GM19452 (cell line): Measurements from ENCODE around the gene RBM17.
"Not testable (repeated sequence)": the region's sequence is repeated elsewhere in the genome, so short reads cannot be mapped to it uniquely, and the experiment has no call there.

Source experiments
- ATAC-seq: cut with Tn5 transposase; IDR thresholded peaks from one replicate; pipeline ENCODE4 v1.9.1; 2021; ENCODE audit not compliant: unreplicated experiment

The RBM17 gene, protein sequence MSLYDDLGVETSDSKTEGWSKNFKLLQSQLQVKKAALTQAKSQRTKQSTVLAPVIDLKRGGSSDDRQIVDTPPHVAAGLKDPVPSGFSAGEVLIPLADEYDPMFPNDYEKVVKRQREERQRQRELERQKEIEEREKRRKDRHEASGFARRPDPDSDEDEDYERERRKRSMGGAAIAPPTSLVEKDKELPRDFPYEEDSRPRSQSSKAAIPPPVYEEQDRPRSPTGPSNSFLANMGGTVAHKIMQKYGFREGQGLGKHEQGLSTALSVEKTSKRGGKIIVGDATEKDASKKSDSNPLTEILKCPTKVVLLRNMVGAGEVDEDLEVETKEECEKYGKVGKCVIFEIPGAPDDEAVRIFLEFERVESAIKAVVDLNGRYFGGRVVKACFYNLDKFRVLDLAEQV

DNA sequence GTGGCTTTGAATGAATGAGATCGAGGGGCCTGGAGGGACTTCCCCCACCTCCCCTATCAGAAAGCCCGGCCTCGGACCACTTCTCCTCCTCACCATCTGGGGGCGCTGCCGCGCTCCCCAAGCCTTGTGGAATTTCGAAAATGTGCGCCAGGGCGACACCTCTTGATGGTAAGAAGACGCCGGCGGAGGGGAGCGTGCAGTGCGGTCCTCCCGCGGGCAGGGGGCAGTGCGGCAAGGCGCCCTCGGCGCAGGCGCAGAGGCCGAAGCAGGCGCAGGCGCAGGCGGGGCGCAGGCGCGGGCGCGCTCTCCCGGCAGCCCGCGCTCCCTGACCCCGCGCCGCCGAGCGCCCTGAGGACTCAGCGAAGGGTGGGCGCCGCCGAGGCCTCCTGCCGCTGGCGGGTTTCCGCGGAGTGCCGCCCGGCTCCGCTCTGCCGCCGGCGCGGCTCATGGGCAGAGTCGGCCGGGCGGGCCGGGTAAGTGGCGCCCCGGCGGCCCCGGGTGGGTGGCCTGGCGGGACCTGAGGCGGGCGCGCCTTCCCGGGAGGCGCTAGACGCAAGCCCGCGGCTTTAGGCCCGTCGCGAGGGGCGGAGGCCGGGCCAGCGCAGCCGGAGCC is at the start of gene RBM17:
RBM17 (plus strand) TSS at position 314 of the 613 bp plus-strand sequence. CDS start 8,032 bp downstream, outside the sequence.
- peak; percentile 88 for ATAC-seq

DNA sequence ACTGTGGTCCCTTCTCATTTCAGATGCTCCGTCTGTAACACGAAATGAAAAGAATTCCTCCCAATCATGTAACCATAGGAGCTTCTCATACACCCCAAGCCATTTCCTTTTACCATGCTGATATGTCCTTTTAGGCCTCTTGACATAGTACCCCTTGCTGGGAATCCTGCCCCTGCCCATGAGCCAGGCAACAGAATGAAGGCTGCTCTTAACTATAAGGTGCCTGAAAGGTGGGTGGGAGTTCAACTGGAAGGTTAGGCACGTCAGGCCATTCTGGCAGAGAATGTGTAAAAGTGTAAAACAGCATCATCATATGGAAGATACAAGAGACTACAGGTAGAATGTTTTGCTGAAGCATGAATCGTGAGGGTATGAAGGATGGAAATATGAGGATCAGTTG is 49.1 kb upstream of the RBM17 start:
- ATAC-seq: no peak

DNA sequence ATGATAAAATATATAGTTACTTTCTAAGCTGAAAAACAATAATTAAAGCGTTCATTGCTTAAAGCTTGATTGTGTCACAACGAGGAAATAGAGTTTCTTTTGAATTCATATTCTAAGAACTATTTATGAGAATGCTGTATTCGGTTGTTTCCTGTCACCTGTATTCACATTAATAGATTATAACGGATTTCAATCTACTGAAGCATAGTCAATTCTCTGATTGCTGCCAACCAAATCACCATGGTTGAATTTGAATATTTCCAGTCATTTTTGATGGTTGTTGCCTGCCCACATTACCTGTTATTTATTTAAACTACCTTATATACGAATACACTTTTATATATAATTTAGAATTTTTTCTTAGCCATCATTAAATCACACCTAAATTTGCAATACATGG is 48.6 kb upstream of the RBM17 start:
- ATAC-seq: no peak

DNA sequence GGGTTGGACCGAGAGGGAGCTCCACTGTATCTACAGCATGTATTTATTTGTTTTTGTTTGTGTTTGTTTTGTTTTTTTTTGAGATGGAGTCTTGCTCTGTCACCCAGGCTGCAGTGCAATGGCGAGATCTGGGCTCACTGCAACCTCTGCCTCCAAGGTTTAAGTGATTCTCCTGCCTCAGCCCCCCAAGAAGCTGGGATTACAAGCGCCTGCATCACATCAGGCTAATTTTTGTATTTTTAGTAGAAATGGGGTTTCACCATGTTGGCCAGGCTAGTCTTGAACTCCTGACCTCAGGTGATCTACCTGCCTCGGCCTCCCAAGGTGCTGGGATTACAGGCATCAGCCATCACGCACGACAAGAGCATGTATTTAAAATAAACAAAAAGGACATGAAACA is 45.5 kb upstream of the RBM17 start:
- not testable (repeated sequence) for ATAC-seq

DNA sequence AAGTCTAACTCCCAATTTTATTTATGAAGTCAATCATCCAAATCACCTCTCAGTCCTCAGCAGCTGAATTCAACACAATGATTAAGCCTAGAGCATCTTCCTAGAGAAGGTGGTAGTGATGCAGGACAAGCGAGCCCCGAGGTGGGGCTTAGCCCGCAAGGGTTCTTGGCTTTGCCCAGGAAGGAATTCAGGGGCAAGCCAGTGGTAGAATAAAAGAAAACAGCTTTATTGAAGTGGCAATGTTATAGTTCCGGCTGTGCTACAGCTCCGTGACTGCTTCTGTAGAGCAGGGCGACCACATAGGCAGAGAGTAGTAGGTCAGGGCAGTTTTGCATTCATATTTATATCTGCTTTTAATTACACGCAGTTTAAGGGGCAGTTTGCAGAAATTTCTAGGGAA is 44.8 kb upstream of the RBM17 start:
- no peak for ATAC-seq

DNA sequence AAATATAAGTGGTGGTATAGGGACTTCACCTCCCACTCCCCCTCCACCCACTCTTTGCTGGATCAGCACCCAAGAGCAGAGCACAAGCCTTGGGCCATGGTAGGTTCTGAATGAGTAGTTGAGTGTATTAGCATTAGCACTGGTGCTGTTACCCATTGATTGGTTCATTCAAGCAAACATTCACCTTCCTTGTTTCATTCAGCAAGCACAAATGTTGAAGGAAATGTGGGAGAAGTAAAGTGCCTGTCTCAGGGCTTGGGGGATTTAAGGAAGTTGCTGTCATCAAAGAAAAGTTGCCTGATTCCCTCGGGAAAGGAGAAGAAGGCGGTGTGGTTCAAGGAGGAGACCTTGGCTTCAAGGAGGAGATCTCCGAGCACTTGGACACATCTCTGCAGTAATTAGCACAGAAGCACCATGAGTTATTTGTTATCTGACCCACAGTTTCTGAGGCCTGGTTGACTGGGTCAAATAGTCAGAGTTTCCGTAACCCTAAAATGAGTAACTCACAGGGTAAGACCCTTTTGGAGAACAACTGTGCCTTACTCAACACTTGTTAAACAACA is 44.0 kb upstream of the RBM17 start:
- peak; percentile 43 for ATAC-seq

DNA sequence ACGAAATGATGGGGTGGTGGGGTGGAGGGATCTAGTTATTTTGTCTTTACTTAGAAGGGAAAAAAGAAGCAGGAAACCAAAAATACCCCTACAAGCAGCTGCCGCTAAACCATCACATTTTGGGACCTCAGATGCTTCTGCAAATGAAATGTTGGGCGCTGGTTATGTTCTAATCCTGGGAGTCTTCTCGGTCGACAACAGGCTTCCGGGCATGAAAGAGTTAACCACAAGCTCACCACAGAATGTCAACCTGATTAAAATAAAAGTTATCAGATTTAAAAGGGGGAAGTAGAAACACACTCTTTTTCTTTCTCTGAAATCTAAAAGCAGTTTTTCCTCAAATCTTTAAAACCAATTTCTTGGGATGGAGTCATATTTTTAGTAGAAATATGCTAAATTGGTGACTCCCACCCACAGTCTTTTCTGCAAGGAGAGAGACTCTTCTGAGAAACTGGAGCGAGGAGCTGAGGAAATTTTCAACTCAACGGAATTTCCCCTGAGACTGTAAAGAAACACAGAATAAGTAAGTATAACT is 43.5 kb upstream of the RBM17 start:
- ATAC-seq: peak; percentile 27

DNA sequence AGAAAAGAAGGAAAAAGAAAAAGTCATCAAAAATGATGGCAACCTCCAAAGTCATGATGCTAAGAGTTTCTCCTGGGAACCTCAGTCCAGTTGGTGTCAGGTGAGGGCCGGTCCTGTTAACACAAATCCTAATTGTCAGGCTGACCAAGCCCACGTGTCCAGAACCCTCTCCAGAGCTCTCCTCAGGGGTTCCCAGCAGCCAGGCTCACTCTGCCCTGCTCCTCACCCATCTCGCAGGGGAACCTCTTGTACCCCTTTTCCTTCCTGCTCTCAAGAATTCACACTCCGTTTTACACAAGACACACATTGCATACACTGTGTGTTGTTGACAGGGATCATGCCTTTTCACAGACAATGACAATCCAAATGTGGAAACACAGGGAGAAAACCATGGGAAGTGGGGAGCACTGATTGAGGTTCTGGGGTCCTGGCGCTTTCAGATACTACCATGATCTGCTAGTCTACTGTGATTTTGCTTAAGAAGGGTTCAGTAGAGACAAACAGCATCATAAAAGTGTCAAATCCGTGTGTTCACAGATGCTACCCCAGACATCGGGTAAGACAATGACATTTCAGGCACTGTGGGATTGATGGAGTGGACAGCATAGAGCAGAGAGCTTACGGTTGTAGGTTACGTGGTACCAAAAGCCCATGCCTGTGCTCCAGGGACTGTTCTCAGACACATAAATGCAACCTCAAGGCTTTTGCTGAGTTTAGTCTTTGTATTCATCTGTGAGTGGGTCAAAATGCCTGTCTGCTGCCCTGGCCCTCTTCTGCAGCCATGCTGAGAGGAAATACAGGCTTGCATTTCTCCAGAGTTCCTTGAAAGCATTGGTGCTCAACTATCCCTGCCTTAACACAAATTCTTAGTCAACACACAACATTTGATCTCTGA is 42.7 kb upstream of the RBM17 start:
- ATAC-seq: no peak

DNA sequence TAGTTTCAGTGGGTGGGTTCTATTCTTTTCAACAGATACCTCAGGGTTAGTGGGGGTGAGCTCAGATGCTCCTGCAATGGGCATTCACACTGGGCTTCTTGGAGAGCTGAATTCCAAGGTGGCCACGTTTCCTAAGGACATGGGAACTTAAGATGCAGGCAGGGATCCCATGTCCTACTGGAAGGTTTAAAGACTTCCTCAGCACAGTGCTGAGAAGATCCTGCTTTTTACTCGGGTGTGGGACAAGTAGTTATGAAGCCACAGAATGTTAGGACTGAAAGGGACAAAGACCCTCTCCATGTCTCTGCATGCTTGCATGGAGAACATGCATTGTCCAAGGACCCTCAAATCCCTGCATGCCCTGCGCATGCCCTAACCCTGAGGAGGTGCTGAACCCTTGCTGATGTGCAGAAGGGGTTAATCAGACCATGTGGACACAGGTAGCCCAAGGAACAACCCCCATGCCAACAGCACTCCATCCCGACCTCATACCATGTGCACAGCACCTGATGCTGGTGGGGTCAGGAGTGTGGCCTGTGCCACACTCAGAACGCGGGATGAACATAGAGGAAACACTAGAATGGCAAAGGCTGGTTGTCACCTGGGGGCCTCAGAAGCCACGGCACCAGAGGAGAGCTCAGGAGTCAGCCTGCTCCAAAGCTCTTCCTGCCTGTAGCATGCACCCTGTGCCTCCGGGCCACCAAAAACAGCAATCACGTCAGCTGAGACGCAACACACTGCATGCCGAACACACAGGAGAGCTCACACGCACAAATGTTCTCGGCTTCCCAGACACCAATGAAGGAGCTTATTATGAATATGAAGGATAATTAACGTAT is 41.8 kb upstream of the RBM17 start:
- no peak for ATAC-seq

DNA sequence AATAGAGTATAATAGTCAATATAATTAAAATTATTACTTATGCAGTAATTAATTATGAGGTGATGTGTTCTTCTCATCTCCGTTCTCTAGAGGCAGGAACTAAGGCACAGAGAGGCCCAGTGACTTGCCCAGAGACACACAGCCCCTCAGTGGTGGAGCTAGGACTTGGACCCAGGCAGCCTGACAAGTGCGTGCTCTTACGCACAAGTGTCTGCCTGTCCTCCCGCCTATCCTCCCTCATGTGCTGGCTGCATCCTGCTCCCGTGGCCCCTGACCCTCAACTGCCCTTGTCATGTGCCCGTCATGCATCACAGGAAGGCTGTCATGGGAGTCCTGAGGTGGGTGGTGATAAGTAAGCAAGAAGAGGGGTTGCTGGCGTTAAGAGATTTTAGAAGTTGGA is 41.0 kb upstream of the RBM17 start:
- no peak for ATAC-seq

DNA sequence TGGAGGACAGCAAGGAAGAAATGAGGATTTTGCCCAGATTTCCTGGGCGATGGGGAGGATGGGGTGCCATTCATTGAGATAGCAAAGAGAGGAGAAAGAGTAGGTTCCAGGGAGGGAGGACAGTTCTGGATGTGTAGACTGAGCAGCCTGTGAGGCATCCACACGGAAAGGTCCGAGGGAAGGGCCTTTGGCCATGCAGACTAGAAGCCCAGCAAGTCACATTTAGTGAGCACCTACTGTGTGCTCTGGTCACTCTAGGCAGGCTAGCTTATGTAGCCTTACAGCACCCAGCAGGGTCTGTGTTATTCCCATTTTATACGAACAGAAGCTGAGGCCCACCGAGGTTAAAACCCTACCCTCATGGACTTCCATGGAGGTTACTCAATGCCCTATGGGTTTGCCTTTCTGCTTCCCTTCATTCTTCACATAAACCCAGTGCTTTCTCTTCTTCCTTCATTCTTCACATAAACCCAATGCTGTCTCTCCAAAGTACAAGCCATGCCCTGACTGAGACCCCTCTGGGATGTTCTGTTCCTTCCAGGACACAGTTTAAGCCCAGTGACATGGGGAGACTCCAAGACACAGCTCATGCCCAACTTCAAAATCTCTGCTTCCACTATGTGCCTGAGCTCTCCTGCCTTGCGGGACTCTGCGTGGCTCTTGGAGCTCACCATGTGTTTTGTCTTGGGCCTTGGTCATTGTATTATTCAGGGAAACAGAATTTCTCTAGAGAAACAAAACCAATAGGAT is 40.4 kb upstream of the RBM17 start:
- ATAC-seq: no peak

DNA sequence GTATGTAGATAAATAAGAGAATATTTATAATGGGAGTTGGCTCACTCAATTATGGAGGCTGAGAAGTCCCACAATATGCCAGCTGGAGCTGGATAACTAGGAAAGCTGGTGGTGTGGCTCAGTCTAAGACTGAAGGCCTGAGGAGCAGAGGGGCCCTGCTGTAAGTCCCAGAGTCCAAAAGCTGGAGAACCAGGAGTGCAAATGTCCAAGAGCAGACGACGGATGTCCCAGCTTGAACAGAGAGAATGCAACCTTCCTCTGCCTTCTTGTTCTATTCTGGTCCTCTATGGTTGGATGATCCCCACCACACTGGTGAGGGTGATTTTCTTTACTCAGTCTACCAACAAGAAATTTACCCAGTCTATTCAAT is 39.8 kb upstream of the RBM17 start:
- ATAC-seq: no peak

DNA sequence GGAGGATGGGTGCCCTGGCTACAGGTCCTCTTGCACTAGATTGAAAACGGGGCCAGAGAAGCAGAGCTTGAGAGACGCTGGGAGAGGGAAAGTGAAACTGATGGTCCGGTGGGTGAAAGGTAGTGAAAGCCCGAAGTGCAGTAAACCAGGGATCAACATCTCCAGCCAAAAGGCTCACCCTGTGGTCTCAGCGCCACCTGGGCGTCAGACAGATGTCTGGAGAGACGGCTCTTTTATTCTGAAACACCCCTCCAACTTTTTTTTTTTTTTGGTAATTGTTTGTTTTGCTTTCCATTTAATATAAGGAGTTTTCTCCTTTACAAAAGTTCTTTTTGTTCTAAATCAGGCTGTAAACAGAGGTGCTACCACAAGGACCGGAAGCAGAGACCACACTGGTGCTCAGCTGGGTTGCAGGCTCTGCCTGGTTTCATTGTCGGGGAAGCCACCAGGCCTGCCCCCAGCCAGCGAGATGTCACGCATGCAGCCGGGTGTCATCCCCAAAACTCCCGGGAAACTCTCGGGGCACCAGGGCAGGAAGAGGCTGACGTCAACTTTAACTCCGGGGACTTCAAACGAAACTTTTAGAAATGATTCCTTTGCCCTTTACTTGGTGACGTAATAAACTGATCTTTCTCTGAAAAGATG is 37.9 kb upstream of the RBM17 start:
- ATAC-seq: peak; percentile 69

DNA sequence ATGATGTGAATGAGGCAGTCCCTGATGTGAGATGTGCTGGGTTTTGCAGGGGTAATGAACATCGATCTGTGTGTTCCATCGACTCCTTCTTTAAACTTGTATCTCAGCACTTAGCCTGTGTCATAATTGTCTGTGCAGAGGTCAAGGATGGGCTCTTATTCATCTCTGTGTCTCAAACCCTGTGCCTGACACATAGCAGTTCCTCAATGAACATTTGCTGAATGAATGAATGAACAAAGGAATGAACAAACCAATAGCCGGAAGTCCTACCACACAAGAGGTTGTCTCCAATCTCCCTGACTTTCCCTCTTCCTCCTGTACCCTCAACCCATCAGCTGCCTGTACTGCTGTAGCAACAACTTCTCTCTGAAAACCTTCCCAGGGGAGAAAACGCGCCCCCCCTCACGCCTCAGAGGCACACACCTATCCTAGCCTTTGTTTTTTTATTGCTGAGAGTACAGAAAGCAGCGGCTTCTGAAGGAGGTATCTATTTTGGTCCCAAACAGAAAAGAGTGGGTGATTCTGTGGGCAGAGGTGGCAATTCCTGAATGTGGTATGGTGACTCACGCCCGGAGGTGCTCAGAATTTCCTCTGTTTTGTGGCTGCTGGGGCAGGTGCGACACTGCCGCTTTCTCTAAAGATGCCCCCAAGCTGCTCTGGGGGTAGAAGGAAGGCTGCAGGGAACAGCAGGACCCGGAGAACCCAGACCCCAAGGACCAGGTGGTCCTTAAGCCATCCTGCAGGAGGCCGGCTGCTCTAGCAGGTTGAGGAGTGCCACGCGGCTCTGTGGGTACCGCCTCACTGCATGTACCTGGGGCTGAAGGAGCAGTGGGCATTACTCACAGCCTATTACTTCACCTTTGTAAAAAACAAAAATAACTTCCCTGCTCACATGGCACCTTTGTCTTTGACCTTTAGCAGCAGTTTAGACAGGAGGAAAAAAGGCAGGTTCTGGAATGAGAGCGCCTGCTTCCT is 36.3 kb upstream of the RBM17 start:
- ATAC-seq: peak; percentile 31

DNA sequence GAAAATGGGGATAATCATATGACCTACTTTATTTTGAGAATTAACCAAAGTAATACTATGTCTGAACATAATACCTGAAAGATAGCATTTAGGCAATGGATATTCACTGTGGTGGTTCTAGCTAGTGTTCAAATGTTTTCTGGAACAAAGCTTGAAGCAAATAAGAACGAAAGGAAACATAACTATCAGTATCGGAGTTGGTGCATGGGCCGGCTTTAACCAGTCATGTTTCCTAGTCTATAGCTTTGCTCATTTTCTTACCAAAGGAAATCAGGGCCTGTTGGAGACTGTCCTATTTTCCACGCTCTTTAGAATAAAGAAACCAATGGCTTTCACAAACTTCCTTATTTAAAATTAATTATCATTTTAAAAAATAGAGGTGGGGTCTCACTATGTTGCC is 35.5 kb upstream of the RBM17 start:
- no peak for ATAC-seq

DNA sequence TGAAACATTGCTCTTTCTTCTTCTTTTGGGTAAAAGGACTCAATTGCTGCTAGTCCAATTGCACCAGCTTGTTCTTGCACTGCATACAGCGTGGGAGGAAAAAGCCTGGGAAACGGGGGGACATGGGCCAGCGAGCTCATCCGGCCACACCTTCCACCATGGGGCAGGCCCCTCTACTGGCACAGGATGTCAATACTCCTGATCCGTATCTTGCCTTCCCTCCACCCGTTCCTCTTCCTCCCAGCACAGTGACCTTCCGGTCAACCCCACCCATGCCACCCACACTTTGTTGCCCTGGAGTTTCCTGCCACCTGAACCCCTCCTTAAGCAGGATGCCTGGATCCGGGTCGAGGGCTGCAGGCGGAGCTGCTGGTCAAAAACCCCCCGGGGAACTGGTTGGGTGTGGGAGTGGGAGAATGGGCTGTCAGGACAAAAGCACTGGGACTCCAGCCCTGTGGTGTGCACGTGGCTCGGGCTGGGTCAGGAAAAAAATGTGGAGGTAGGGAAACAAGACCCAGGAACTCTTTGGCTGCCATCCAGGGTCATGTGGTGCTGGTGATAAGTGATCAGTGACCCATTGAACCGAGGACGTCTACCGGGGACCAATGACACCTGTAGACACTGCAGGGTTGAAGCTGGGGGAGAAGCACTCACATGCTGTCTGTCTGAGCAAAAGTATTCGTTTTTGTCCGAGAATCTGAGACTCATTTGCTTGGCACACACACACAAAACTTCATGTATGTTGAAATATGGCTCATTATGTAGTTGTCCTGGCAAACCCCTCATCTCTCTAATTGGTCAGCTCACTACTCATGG is 34.8 kb upstream of the RBM17 start:
- no peak for ATAC-seq

DNA sequence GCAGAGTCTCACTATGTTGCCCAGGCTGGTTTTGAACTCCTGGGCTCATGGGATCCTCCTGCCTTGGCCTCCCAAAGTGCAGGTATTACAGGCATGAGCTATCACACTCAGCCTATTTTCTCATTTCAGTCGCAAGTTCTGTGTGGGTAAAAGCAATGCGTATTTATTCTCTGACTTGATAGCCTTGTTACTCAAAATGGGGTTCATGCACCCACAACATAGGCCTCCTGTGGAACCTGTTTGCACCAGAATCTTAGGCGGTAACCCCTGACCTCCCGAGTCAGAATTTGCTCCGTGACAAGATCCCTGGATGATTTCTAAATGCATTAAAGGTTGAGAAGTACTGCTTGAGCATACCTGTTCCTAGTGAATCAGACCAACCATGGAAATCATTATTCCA is 34.0 kb upstream of the RBM17 start:
- no peak for ATAC-seq
